Measurements from ENCODE around the gene SPACA4. TPM values are rescaled to one million over a fixed set of nuclear protein-coding genes. Genes with fewer than 3 reads are reported as not detected.

Gene SPACA4
- total RNA-seq, 1 experiment from 2014 or later: not detected

DNA sequence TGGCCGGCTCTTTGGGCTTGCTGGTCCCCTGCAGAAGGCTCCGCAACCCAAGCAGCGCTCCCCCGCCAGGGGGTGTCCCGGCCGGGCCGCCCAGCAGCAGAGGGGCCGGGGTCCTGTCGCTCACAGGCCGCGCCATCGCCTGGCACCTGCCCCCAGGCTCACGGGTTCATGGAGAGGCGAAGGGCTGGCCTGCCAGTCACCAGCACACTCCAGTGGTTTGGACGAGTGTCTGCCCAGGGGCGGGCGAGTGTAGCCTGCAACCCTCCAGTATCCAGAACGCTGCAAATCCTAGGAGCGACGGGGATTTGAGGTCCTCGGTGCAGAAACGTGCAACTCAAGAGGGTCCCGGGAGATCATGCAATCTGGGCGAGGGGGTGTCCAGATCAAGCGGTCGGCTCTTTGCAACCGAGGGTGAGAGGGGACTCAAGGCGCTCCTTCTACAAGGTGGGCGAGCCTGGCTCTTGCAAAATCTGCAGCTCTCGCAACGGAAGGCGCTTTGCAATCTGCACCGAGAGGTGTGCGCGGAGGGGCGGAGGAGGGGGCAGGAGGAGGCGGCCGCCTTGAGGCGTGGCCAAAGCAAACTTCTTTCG, 30.4 kb downstream of the SPACA4 start, which contains the start of gene DBP:
Gene DBP (minus strand): TSS at position 521 of the 590 bp plus-strand sequence. CDS start 385 bp downstream, at position 136.
- WGBS (ENCODE audit: extremely low coverage, insufficient read length, low lambda C conversion rate): no CpG with 5 or more reads among the region's 40 CpGs
- no peak within 1 kb of the TSS for H4K8ac ChIP-seq (replicated peaks; ENCODE audit: insufficient read length, low read depth, low read length)
- H2AFZ ChIP-seq (ENCODE audit: low read length): no peak within 1 kb of the TSS
- H3K27ac ChIP-seq (ENCODE audit: insufficient read length, low read depth, low read length): peak within 1 kb of the TSS; percentile 43
- no peak within 1 kb of the TSS for H2BK15ac ChIP-seq (ENCODE audit: low read depth, low read length)
- peak within 1 kb of the TSS; percentile 41 for H3K9ac ChIP-seq (ENCODE audit: extremely low read depth, insufficient read length, low read length)
- peak within 1 kb of the TSS; percentile 49; the same call in 1 of the 2 replicates for H3K14ac ChIP-seq (ENCODE audit: insufficient read depth, low read length)
- H4K91ac ChIP-seq (ENCODE audit: insufficient read length, low read depth, low read length): no peak within 1 kb of the TSS
- H4K20me1 ChIP-seq (ENCODE audit: control insufficient read depth, insufficient read depth, insufficient read length): no peaks in the 10 kb centered on the region
- TF ChIP-seq, protein P1, sequence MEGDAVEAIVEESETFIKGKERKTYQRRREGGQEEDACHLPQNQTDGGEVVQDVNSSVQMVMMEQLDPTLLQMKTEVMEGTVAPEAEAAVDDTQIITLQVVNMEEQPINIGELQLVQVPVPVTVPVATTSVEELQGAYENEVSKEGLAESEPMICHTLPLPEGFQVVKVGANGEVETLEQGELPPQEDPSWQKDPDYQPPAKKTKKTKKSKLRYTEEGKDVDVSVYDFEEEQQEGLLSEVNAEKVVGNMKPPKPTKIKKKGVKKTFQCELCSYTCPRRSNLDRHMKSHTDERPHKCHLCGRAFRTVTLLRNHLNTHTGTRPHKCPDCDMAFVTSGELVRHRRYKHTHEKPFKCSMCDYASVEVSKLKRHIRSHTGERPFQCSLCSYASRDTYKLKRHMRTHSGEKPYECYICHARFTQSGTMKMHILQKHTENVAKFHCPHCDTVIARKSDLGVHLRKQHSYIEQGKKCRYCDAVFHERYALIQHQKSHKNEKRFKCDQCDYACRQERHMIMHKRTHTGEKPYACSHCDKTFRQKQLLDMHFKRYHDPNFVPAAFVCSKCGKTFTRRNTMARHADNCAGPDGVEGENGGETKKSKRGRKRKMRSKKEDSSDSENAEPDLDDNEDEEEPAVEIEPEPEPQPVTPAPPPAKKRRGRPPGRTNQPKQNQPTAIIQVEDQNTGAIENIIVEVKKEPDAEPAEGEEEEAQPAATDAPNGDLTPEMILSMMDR (conservative IDR thresholded peaks at IDR 0.05): peak; percentile 25; the same call in 1 of the 3 replicates
- peak within 1 kb of the TSS; percentile 31 for H2BK12ac ChIP-seq (ENCODE audit: insufficient read length, low read depth, low read length)
- H3K9me3 ChIP-seq (ENCODE audit: control insufficient read depth, low read depth, low read length): no peaks in the 10 kb centered on the region
- Mint-ChIP-seq H3K4me3 (peak within 1 kb of the TSS; percentile 82 to 89), H3K27ac (peak within 1 kb of the TSS; percentile 97 to 99 (median 99)), H3K36me3 (ENCODE audit: insufficient read depth in 1 of 3, low read depth in 3 of 3) (peaks cover 14 to 39% (median 32%) of the 10 kb centered on the region in 3 experiments; a peak in 6 of 7 replicates), H3K27me3 (ENCODE audit: low read depth) (peaks cover 4% of the 10 kb centered on the region), H3K9me3 (no peaks in the 10 kb centered on the region), H3K4me1 (peaks cover 33 to 51% of the 10 kb centered on the region in 2 experiments)
- H2AK5ac ChIP-seq (ENCODE audit: insufficient read length, low read length): no peak within 1 kb of the TSS
- no peaks in the 10 kb centered on the region; the same call in 1 of the 2 replicates for H3K27me3 ChIP-seq (ENCODE audit: insufficient read depth, low read length)
- DNase-seq: peak; percentile 73
- H4K5ac ChIP-seq (ENCODE audit: insufficient read length, low read depth, low read length): no peak within 1 kb of the TSS
- H3K23ac ChIP-seq (ENCODE audit: insufficient read length, low read depth, low read length): no peak within 1 kb of the TSS
- H2BK20ac ChIP-seq (ENCODE audit: low read depth, low read length, poor library complexity, severe bottlenecking): no peak within 1 kb of the TSS
- no peak within 1 kb of the TSS for H3K56ac ChIP-seq (ENCODE audit: insufficient read length, low read depth, low read length)
- no peak within 1 kb of the TSS; the same call in 1 of the 2 replicates for H3K4ac ChIP-seq (ENCODE audit: low read depth, low read length)
- no peak within 1 kb of the TSS for H2BK5ac ChIP-seq (ENCODE audit: insufficient read length, low read length)
- H3K79me2 ChIP-seq (ENCODE audit: insufficient read depth, low read length): no peaks in the 10 kb centered on the region
- H3T11ph ChIP-seq (ENCODE audit: low read length): peak within 1 kb of the TSS; percentile 61
- H3K4me2 ChIP-seq (ENCODE audit: insufficient read depth, insufficient read length, low read length): peak within 1 kb of the TSS; percentile 80
- H3K18ac ChIP-seq (ENCODE audit: insufficient read length, low read depth, low read length): peak within 1 kb of the TSS; percentile 90
- H3K79me1 ChIP-seq (ENCODE audit: insufficient read depth, low read depth, low read length, poor library complexity, severe bottlenecking): no peaks in the 10 kb centered on the region
- H3K23me2 ChIP-seq (ENCODE audit: insufficient read length, low read depth, low read length, poor library complexity, severe bottlenecking): peaks cover 21% of the 10 kb centered on the region
- H2BK120ac ChIP-seq (ENCODE audit: low read depth, low read length, poor library complexity, severe bottlenecking): peak within 1 kb of the TSS; percentile 97
- peaks cover 7% of the 10 kb centered on the region; the same call in 1 of the 2 replicates for H3K4me1 ChIP-seq (ENCODE audit: insufficient read depth, low read length)
